ENCODE data around the gene KIF18A.
"Not testable (repeated sequence)": the region's sequence is repeated elsewhere in the genome, so short reads cannot be mapped to it uniquely, and the experiment has no call there.

Gene KIF18A

GRCh38 chr11:28107750-28108618, at the start of gene KIF18A, which contains the start of gene METTL15:
Gene KIF18A (minus strand): TSS chr11:28108156. CDS start chr11:28097947, 10,209 bp downstream.
Gene METTL15 (plus strand): TSS chr11:28108388. CDS start chr11:28113335, 4,947 bp downstream.
- peak; percentile 98 for DNase-seq (ENCODE audit: low spot score)

DNA sequence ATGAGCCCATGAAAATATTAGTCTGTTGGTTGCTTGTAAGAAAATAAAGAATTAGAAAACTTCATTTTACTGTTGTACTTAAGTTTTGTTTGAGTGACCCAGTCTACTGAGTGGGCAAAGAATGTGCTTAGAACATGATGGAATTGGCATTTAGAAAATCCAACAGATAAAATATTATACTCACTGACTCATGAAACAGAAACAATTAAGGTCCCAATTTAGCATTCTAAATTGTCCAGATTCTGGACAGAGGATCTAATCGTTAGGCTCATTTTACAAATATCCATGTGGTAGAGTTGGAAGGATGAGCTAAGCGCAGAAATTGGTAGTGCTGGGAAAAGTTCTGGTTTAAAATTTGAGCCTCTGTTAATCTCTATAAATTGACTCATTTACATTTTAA, 45.6 kb upstream of the KIF18A start:
- DNase-seq (ENCODE audit: low spot score), result no peak

- no peak for DNase-seq (ENCODE audit: low spot score)
Observed at GRCh38 chr11:28152743-28153142, 44.8 kb upstream of the KIF18A start.

DNA sequence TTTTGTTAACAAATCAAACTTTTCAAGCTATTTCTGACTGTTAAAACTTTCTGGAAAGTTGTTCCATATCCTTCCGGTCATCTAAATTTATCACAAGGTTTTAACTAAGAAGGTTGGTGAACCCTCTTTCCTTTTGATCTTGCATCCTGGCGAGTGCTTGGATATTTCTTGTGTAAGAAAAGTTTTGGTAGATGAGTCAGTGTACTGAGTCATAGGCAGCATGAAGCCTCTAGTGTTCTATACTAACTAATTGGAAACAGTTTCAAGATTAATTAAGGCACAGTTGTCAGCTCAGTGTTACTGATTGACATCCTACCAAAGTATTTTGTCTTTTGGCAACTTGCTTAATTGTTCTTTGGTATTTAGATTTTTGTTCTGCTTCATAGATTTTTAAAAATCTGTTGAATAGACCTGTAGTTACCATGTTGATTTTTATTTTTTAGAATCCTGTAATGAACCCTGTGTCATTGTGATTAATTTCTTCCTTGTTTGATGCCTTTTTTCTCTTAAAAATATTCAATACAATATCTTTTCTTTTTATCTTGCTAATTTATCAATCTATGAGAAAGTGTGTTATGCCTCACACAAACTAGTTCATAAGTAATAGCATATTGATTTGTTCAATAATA, 38.3 kb upstream of the KIF18A start:
- peak; percentile 84 for DNase-seq (ENCODE audit: low spot score)

GRCh38 chr11:28144808-28145207, 36.9 kb upstream of the KIF18A start:
- DNase-seq (ENCODE audit: low spot score), result no peak

GRCh38 chr11:28142724-28143123, 34.8 kb upstream of the KIF18A start:
- DNase-seq (ENCODE audit: low spot score), result no peak

DNA sequence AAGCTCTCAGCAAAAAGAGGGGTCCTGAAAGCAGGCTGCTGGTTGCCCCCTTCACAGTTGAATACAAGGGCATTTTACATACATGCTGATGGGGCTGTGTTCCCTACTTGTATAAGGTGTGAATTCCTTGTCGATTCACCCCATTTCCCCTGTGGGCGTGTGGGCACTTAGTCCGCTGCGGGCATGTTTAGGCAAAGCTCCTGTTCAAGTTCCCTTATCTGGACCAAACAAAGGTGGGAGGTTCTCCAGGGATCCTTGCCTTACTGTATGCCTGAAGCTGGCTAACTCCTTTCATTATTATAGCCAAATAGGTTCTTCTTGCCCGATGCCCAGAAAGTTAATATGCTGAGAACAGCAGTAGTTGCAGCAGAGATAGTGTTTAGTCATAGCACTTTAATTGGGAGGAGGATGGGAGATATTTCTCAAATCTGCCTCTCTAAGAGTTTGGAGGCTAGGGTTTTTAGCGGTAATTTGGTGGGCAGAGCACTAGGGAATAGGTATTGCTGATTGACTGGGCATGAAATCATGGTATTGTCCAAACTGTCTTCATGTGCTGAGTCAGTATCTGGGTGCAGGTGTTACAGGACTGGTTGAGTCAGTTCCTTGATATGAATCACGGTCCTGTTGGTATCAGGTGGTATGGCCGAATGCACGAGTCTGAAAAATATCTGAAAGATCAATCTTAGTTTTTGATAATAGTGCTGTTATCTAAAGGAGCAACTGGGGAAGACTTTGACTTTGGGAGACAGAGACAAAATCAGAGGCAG, 32.9 kb upstream of the KIF18A start:
- no peak for DNase-seq (ENCODE audit: low spot score)

GRCh38 chr11:28139841-28140415, 32.0 kb upstream of the KIF18A start:
- DNase-seq (ENCODE audit: low spot score), result no peak

- DNase-seq (ENCODE audit: low spot score), result no peak
Observed at GRCh38 chr11:28137832-28138231, 29.9 kb upstream of the KIF18A start.

DNA sequence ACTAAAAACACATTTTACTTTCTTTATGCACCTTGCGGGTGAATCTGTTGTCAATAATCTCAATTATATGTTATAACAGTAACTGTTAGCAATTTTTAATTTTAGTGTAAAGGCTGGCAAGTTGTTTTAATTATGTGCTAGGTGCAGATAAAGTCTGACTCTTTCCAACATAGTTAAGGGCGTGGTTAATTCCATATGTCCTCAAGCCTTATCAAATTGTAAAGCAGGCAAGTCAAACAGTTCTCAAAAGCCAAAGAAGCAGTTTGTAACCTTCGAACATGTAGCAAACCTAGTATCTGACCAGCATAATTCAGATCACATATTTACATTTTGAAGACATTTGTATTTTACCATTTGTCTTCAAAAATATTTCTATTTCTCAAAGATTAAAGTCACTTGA, 29.4 kb upstream of the KIF18A start:
- DNase-seq (ENCODE audit: low spot score), result no peak

GRCh38 chr11:28136157-28136556, 28.2 kb upstream of the KIF18A start:
- not testable (repeated sequence) for DNase-seq (ENCODE audit: low spot score)

DNA sequence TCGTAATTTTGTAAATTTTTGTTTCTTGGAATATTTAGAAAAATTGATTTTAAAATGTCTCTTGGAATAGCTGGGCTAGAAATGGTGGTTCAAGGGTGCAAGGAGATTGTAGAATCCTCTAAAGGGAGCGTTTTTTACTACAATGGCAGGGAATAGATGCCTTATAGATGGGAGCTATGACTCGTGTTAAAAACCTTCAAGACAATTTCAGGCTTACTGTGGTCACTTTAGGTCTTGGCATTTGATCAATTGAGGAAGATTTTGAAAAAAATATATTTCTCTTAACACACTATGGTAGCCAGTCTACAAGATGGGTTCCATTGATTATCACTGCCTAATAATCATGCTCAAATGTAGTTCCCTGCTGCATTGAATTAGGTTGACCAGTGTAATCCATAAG, 25.2 kb upstream of the KIF18A start:
- DNase-seq (ENCODE audit: low spot score), result no peak

DNA sequence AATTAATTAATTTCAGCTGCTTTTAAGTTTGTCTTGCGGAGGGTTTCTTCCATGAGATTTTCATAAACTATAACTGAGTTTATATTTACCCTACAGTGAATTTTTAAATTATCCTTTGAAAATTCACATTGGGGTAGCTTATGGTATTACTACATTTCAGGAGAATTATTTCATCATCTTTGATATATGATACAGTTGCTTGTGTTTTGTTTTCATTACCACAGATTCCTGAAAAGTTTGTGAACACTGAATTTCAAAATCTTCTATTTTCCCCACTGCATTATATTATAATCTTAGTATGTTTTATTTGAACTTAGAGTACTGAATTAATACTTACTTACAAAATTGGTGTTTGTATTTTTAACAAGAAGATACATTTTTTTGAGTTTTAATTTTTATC, 24.6 kb upstream of the KIF18A start:
- no peak for DNase-seq (ENCODE audit: low spot score)

GRCh38 chr11:28123151-28123581, 15.2 kb upstream of the KIF18A start:
- DNase-seq (ENCODE audit: low spot score), result no peak

- DNase-seq (ENCODE audit: low spot score), result no peak
Observed at GRCh38 chr11:28117712-28118111, 9.8 kb upstream of the KIF18A start.

- no peak for DNase-seq (ENCODE audit: low spot score)
Observed at GRCh38 chr11:28114731-28115130, 6.8 kb upstream of the KIF18A start.

- DNase-seq (ENCODE audit: low spot score), result no peak
Observed at GRCh38 chr11:28114116-28114515, 6.2 kb upstream of the KIF18A start.

DNA sequence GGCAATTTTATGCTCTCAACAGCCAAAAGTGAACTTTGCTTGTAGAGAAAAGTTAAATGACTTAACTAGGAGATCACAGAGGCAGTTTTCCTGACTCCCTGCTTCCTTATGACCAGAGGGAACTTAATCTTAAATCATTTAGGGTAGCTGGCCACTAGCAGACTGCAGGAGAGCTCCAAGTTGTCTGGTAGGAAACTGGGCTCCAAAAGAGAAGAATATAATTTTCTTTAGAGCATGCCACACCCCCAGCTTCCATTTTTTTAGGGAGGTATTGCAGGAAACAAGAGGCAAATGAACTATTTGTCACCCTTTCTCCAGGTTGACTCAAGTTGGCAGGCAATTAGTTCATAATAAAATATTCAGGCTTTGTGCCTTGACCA, 2.9 kb upstream of the KIF18A start:
- DNase-seq (ENCODE audit: low spot score), result no peak

DNA sequence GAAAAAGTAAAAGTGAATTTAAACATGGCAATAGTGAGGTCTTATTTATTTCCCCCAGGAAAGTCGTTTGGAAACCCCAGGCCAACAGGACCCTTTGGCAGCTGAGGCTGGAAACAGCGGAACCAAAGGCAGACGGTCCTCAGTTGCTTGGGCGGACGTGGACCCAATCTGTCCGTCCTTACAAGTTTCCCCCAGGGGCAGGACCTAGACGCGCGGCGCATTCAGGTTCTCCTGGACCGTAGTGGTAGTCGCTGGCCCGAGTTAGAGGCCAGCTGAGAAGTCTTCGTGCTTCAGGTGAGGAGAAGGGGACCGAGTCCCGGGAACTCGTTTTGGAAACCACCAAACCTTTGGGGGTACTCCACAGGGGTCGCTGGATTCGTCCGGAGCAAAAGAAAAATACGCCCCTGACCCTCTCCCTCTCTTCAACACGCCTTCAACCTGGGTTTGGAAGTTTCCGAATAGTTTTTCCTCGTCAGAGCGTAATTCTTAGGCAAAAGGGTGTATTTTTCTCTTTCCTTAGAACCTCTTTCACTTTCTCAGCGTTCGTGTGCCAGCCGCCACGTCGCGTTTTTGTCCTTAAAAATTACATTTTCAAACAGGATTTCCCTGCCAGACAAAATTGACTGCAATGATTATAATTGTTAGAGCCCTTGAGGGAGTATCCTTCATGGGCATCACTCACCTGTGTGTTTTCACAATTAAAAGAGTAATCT, 2.3 kb upstream of the KIF18A start:
- peak; percentile 64 for DNase-seq (ENCODE audit: low spot score)

DNA sequence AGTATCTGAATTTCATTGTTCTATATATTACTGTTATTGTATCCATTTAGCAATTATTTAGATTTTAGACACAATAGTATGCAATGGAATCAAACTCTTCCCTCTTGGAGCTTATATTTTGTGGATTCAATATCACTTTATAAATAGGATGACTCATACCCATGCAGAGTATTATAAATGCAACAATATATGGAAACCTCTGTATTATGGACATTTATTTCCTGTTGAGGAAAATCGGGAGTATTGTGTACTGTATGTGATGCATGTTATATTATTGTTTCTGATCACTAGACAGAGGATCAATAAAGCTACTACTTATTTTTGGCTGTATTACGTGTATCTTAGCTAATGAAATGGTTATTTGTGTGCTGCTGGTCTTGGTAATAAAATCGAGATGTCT, 1.0 kb upstream of the KIF18A start:
- DNase-seq (ENCODE audit: low spot score), result peak; percentile 24

GRCh38 chr11:28107191-28107749, 686 bp downstream of the KIF18A start:
- peak; percentile 25 for DNase-seq (ENCODE audit: low spot score)
